GM12878 (cell line): ENCODE data around the gene CNIH2. TPM values are rescaled to one million over a fixed set of nuclear protein-coding genes. Genes with fewer than 3 reads are reported as not detected.
A peak's percentile ranks its signal among the peaks of the same experiment; 100 is the strongest.

Experiments
- CBFB ChIP-seq: IDR thresholded peaks from 2 replicates; pipeline ENCODE4 v1.6.1; 2016; ENCODE audit warnings: antibody characterized with exemption, low read depth
- CUX1 ChIP-seq: IDR thresholded peaks from 2 replicates; pipeline ENCODE4 v1.6.1; 2012; ENCODE audit warnings: improper control_type of control experiment, low read depth, low read length; ENCODE audit not compliant: insufficient replicate concordance
- E2F8 ChIP-seq: fragments of 450-650 bp; IDR thresholded peaks from 2 replicates; pipeline ENCODE4 v1.6.1; 2018; ENCODE audit warnings: mild to moderate bottlenecking, low read depth, moderate library complexity; ENCODE audit not compliant: partially characterized antibody
- ESRRA ChIP-seq: IDR thresholded peaks from 2 replicates; pipeline ENCODE4 v1.6.1; 2012; ENCODE audit warnings: mild to moderate bottlenecking, low read length, improper control_type of control experiment
- EZH2 ChIP-seq: IDR thresholded peaks from 2 replicates; pipeline ENCODE4 v1.6.1; 2012; ENCODE audit warnings: low read depth, mild to moderate bottlenecking, control low read depth, inconsistent platforms, low read length, borderline replicate concordance; ENCODE audit not compliant: control insufficient read depth
- GATAD2B ChIP-seq: fragments of 450-650 bp; conservative IDR thresholded peaks from 2 replicates; pipeline ENCODE4 v1.6.1; 2017; ENCODE audit warnings: low read depth, mild to moderate bottlenecking, moderate library complexity
- JUNB ChIP-seq: IDR thresholded peaks from 2 replicates; pipeline ENCODE4 v1.6.1; 2016; ENCODE audit warnings: antibody characterized with exemption, mild to moderate bottlenecking
- NFIC ChIP-seq: IDR thresholded peaks from 2 replicates; pipeline ENCODE4 v1.6.1; 2012; ENCODE audit warnings: low read depth, mild to moderate bottlenecking, inconsistent platforms, low read length, moderate library complexity
- NR2C2 ChIP-seq: IDR thresholded peaks from 2 replicates; pipeline ENCODE4 v1.6.1; 2011; ENCODE audit warnings: borderline replicate concordance, low read depth; ENCODE audit not compliant: control insufficient read depth, insufficient read length
- NRF1 ChIP-seq: conservative IDR thresholded peaks from 2 replicates; pipeline ENCODE4 v1.6.1; 2011; ENCODE audit warnings: mild to moderate bottlenecking, low read depth, low read length, improper control_type of control experiment
- PKNOX1 ChIP-seq: fragments of 450-650 bp; IDR thresholded peaks from 2 replicates; pipeline ENCODE4 v1.6.1; 2016; ENCODE audit warnings: mild to moderate bottlenecking
- PML ChIP-seq: IDR thresholded peaks from 2 replicates; pipeline ENCODE4 v1.6.1; 2012; ENCODE audit warnings: low read length, inconsistent platforms
- POLR2A ChIP-seq: IDR thresholded peaks from 2 replicates; pipeline ENCODE4 v1.6.1; 2011; ENCODE audit warnings: low read depth, mild to moderate bottlenecking, low read length
- POLR2AphosphoS2 ChIP-seq: IDR thresholded peaks from 2 replicates; pipeline ENCODE4 v1.6.1; 2011; ENCODE audit warnings: low read depth, mild to moderate bottlenecking, low read length, improper control_type of control experiment, moderate library complexity
- RAD51 ChIP-seq: fragments of 450-650 bp; IDR thresholded peaks from 2 replicates; pipeline ENCODE4 v1.6.1; 2016; ENCODE audit warnings: moderate library complexity, mild to moderate bottlenecking, inconsistent platforms
- RELA ChIP-seq: fragments of 450-650 bp; IDR thresholded peaks from 2 replicates; pipeline ENCODE4 v1.8.0; 2014; ENCODE audit warnings: borderline replicate concordance; ENCODE audit not compliant: partially characterized antibody
- SIX5 ChIP-seq: IDR thresholded peaks from 2 replicates; pipeline ENCODE4 v1.6.1; 2011; ENCODE audit warnings: mild to moderate bottlenecking, low read depth, low read length, moderate library complexity; ENCODE audit not compliant: severe bottlenecking
- TAF1 ChIP-seq: IDR thresholded peaks from 2 replicates; pipeline ENCODE4 v1.6.1; 2011; ENCODE audit warnings: mild to moderate bottlenecking, low read depth, low read length, borderline replicate concordance
- WRNIP1 ChIP-seq: IDR thresholded peaks from 2 replicates; pipeline ENCODE4 v1.6.1; 2011; ENCODE audit warnings: low read depth, low read length, improper control_type of control experiment, borderline replicate concordance
- YY1 ChIP-seq: IDR thresholded peaks from 2 replicates; pipeline ENCODE4 v1.6.1; 2011; ENCODE audit warnings: low read depth, mild to moderate bottlenecking, low read length
- ZBED1 ChIP-seq: IDR thresholded peaks from 2 replicates; pipeline ENCODE4 v1.6.1; 2016; ENCODE audit warnings: borderline replicate concordance
- ZNF622 ChIP-seq: fragments of 450-650 bp; IDR thresholded peaks from 2 replicates; pipeline ENCODE4 v1.6.1; 2017; ENCODE audit warnings: mild to moderate bottlenecking, inconsistent platforms
- polyA plus RNA-seq, 11 experiments: library from polyadenylated mRNA; depleted of rRNA in 4 of 11; unstranded in 6 of 11; stranded (reverse) in 5 of 11; fragments of >200 nt; fragmentation: Nextera tagmentation in 4 of 11; fragmentation: Illumina TruSeq in 1 of 11; extraction: Ambion mirVana in 4 of 11; extraction: Trizol in 1 of 11; gene quantifications; 1 replicate in 1 of 11; 2 replicates in 10 of 11; pipeline versions ENCODE4 v1.2.1 to v1.2.3, GENCODE V29; 2011 to 2016; ENCODE audit warnings: inconsistent platforms in 2 of 11, missing spikeins in 2 of 11, low read depth in 1 of 11
- total RNA-seq, 4 experiments: library from RNA; depleted of rRNA in 3 of 4; stranded (reverse); fragments of >200 nt in 3 of 4; fragmentation: Illumina TruSeq in 1 of 4; extraction: Trizol in 1 of 4; gene quantifications; 2 replicates each; pipeline versions ENCODE4 v1.2.1 to v1.2.3, GENCODE V29; 2013 to 2021

The CNIH2 gene
- total and polyA plus RNA-seq, 10 of the 15 experiments (the other 5 are each of a cell fraction or from before 2014, with no cell fraction given): 0.07 to 1.3 (median 0.68) TPM; not detected in 2

- TF ChIP-seq CUX1 (no peak), EZH2 (no peak), RELA (peak; percentile 57), NR2C2 (no peak), POLR2A (peak; percentile 90), WRNIP1 (no peak), JUNB (no peak), ESRRA (0 out of 2 replicates have a peak, but pooled peaks have one; percentile 34), GATAD2B (peak; percentile 84), ZNF622 (no peak), YY1 (peak; percentile 91), NRF1 (peak; percentile 54), SIX5 (peak; percentile 24), CBFB (no peak), POLR2AphosphoS2 (peak; percentile 84), PKNOX1 (peak; percentile 99), PML (no peak), ZBED1 (no peak), NFIC (no peak), E2F8 (no peak), RAD51 (no peak), TAF1 (peak; percentile 53; the same call in 1 of the 2 replicates)
Observed at GRCh38 chr11:66288671-66289547, 10.9 kb downstream of the CNIH2 start, which contains the start of gene YIF1A (continued).
